ENCODE data around the gene ZNF501. TPM values are rescaled to one million over a fixed set of nuclear protein-coding genes. Genes with fewer than 3 reads are reported as not detected.

Gene ZNF501
- total RNA-seq, 1 donor from 2014 or later = 5.1 TPM

Other genes with a start within 250 kb of the ZNF501 start
- 8.1 TPM for gene ZKSCAN7, start 174.4 kb upstream of the ZNF501 start, total RNA-seq
- gene ZNF660, start 144.7 kb upstream of the ZNF501 start, total RNA-seq = 4.1 TPM
- gene ZNF197, start 104.6 kb upstream of the ZNF501 start, total RNA-seq = 22.1 TPM
- gene ZNF35, start 80.9 kb upstream of the ZNF501 start, total RNA-seq = 10.8 TPM
- gene ZNF502, start 17.0 kb upstream of the ZNF501 start, total RNA-seq = 6.8 TPM
- gene KIAA1143, start 32.0 kb downstream of the ZNF501 start, total RNA-seq = 18.3 TPM
- gene KIF15, start 32.2 kb downstream of the ZNF501 start, total RNA-seq = 9.5 TPM
- 7.0 TPM for gene TMEM42, start 132.3 kb downstream of the ZNF501 start, total RNA-seq
- gene TGM4, start 145.0 kb downstream of the ZNF501 start, total RNA-seq = not detected
- gene ZDHHC3, start 246.5 kb downstream of the ZNF501 start, total RNA-seq = 44.7 TPM
- 40.7 TPM for gene EXOSC7, start 246.6 kb downstream of the ZNF501 start, total RNA-seq